Ramos (cell line): ENCODE results near the gene CCDC169.
"Not testable (repeated sequence)": the region's sequence is repeated elsewhere in the genome, so short reads cannot be mapped to it uniquely, and the experiment has no call there.

Experiments
- in situ Hi-C: fragments of 300-500 bp; cut with MboI; formaldehyde crosslinking; loops from one replicate; pipeline ENCODE4 v1.14.3; 2022; ENCODE audit warnings: low sequenced_read_pairs; ENCODE audit not compliant: unreplicated experiment

Gene CCDC169

GRCh38 chr13:36297366-36298338 is at the start of gene CCDC169:
Gene CCDC169, minus strand, starts transcription at chr13:36297814. Its CDS starts 95 bp downstream, at chr13:36297719.
- in situ Hi-C loops, result no loop called here

DNA sequence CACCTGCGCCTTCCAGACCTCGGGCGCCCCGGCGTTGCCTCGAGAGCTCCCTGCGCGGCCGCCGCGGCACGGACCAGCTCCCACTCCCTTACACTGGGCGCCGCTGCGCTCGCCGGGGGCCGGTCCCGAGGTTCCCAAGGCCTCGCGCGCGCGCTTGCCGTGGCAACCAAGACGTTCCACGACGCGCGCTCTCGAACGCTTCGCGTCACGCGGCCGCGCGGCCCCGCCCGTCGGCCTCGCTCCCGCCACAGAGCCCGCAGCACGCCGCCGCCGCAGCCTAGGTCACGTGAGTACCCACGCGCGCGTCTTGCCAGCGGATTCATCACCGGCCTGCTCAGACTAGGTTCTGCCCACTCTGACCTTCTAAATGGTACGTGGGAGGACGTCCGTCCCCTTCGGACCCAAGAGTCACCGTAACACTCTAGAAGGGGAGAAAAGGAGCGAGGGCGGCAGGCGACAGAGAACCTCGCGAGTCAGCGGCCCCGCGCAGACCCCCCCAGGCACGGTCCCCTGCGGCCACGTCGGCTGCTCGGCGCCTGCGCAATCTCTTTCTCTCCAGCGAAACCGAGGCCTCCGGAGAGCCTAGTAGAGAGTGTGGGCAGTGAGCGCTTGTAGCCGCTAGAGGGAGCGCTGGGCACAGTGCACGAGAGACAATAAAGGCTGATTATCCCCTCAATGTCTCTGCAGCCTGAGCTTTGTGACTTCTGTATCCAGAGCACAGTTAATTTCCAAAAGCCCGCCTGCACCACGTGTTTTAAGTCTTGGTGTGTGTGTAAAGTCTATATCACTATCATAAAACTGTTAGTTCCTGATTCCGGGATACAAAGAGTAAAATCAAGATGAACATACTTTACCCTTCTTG is 48.8 kb upstream of the CCDC169 start, which contains the start of gene SPART:
TSS of gene SPART (minus strand) at position 173 of the 862 bp plus-strand sequence. CDS start 10,564 bp downstream, outside the sequence.
- in situ Hi-C loops, result no loop called here

DNA sequence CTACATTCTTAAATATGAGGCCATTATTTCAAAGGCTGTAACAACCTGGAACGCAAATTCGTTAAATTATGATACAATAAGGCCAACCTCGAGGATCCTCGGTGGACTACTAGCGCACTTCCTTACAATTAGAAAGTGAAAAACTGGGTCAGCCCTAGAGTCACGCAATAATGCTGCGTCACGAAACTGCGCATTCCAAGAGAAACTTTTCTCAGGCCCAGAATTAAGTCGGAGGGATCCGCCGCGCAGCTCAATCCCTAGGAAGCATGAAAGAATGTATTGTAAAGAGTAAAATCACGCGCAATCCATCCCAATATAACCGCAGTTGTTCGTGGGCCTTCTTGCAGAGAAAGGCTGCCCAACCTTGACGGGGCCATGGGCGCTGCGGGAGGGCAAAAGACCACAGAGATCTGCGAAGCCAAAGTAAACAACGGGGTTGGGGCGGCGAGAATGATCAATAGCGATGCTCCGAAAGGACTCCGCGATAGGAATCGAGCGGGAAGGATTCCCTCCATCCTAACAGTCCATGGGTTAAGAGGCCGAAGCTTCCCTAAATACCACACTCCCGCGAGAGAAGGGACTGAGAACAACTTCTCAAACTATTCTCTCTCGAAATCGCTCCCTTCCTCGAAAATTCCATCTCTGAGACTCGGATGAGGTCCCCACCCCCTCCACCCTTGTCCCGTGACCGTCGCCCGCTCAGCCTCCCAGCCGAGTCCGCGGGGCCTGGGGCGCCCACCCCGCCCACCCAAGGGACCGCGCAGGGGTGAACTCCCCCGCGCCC is 48.0 kb upstream of the CCDC169 start:
- in situ Hi-C loops, result no loop called here

GRCh38 chr13:36344886-36345437 is 47.3 kb upstream of the CCDC169 start:
- in situ Hi-C loops, result no loop called here

DNA sequence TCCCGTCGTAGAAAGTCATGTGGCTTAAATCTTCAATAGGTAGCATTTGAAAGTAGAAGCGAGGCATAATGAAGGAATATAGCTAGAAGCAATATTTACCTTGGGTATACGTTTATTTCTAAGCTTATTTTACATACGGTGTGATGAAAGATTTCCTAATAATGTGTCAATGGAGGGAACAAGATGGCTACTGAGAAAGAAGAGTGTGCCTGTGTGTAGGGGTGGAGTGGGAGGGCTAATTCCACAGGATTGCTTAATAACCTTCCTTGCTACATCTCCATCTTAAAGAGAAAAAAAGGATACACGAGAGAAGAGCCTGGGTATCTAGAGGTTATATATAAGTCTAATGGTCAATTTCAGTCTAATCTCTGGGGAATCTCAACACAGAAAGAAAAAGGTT is 46.6 kb upstream of the CCDC169 start:
- in situ Hi-C loops, result no loop called here

- in situ Hi-C loops, result no loop called here
Observed at GRCh38 chr13:36343766-36344165, 46.2 kb upstream of the CCDC169 start.

DNA sequence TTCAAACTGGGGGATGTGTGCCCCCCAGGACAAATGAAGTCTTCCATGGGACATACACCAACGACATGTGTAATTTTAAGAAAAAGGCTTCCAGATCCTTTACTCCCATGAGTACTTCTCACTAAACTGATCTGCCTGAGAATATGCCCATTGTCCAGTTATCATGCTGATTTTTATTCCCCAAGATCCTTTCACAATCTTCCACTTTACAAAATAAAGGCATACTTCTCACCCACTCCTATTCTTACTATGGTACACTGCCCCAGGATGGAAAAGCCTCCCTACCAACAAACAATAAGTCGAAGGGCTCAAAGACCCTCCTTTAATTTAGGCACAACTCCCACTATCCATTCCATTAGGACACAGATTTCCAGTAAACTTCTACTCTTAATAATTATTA is 45.1 kb upstream of the CCDC169 start:
- in situ Hi-C loops, result no loop called here

GRCh38 chr13:36341718-36342117 is 44.1 kb upstream of the CCDC169 start:
- in situ Hi-C loops, result no loop called here

DNA sequence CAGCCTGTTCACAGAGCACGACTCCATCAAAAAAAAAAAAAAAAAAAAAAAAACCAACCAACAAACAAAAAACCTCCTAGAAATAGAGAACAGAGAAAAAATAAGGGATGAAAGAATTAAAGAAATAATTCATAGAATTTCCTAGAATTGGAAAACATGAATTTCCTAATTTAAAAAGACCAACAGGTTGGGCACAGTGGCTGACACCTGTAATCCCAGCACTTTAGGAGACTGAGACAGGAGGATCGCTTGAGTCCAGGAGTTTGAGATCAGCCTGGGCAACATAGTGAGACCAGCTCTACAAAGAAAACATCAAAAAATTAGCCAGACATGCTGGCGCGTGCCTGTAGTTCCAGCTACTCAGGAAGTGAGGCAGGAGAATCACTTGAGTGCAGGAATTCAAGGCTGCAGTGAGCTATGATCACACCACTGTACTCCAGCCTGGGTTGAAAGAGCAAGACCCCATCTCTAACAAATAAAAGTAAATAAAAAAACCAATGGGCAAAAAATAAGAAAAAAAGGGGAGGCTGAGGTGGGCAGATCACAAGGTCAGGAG is 42.1 kb upstream of the CCDC169 start:
- in situ Hi-C loops, result no loop called here

- in situ Hi-C loops, result no loop called here
Observed at GRCh38 chr13:36337938-36338641, 40.5 kb upstream of the CCDC169 start.

DNA sequence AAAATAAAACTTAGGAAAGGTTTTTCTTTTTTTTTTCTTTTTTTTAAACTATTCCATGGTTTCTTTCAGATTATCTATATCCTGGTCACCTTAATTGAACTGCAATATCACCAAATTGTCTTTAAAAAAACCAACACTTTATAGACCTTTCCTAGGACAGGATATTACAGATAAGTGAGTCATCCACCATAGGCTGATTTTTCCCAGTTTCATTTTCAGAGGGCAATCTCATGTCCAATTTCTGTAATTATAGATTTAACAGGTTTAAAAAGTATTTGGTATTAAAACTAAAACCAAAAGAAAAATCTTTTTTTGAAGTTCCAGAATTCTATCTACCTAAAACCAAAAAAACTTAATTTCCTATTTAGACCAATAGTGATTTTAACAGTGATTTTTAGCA is 35.4 kb upstream of the CCDC169 start:
- in situ Hi-C loops, result no loop called here

- in situ Hi-C loops, result not testable (repeated sequence)
Observed at GRCh38 chr13:36332255-36332654, 34.6 kb upstream of the CCDC169 start.

DNA sequence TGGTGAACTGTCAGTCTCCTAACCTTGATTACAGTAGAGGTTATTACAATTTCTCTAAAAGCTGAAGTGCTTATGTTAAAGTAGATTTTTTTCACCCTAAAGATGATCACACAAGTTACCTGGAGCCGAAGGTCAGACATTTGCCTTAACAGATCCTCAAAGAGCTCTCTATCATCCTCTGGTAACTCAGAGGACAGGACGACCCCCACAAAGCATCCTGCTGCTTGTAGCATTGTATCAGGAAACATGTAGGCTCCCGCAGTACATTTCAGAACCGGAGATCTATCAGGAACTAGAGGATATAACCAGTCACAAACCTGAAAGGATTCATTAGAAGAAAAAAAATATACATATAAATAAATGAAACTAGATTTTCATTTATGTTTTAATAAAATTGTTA is 33.7 kb upstream of the CCDC169 start:
- in situ Hi-C loops, result no loop called here

DNA sequence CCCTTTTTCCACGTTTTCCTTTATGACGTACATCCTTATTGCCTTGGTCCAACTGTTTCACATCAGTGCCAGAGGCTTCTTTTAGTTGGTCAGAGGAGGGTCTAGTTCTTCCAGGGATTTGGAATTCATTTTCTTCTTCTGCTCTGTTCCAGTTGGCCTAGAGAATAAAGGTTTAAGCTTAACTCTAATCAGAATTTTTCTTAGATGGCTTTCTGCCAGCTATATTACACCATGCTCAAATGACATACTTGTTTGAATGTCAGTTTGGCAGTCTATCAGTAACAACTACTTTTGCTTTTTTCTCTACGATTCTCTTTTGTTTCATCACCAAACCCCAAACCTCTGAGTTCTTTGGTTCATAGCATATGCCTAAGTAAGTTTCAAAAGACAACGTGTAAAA is 31.7 kb upstream of the CCDC169 start:
- in situ Hi-C loops, result no loop called here

- in situ Hi-C loops, result no loop called here
Observed at GRCh38 chr13:36328821-36329220, 31.2 kb upstream of the CCDC169 start.

- in situ Hi-C loops, result no loop called here
Observed at GRCh38 chr13:36325912-36326311, 28.3 kb upstream of the CCDC169 start.

DNA sequence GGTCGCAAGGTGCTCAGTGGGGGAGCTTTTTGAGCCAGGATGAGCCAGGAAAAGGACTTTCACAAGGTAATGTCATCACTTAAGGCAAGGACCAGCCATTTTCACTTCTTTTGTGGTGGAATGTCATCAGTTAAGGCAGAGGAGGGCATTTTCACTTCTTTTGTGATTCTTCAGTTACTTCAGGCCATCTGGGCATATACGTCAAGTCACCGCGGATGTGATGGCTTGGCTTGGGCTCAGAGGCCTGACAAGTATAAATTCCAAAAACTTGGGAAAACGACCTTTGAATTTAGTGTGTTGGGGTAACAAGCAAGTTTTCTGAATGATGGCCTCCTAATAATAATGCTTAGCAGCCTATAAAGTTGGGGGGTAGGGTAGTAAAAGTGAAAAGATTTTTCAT is 27.3 kb upstream of the CCDC169 start:
- in situ Hi-C loops, result not testable (repeated sequence)

- in situ Hi-C loops, result no loop called here
Observed at GRCh38 chr13:36323951-36324566, 26.4 kb upstream of the CCDC169 start.
